NCI-H82 treated with DMSO at 0.1 percent for 48 hours (cell line): ENCODE measurements around the gene ESR1.
"Not testable (repeated sequence)": the region's sequence is repeated elsewhere in the genome, so short reads cannot be mapped to it uniquely, and the experiment has no call there.

Experiments used
- DNase-seq: peaks from one replicate; lab custom pipeline; 2025; ENCODE audit not compliant: unreplicated experiment; lab: John Stamatoyannopoulos, UW

ESR1 gene

DNA sequence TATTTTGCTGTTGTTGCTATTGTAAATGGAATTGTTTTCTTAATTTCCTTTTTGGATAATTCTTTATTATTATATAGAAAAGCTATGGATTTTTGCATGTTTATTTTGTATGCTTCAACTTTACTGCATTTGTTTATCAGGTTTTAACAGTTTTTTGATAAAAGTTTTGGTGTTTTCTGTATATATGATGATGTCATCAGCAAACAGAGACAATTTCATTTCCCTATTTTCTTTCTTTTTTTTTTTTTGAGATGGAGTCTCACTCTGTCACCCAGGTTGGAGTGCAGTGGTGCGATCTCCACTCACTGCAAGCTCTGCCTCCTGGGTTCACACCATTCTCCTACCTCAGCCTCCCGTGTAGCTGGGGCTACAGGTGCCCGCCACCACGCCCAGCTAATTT lies 156.9 kb downstream of the ESR1 start:
- DNase-seq: not testable (repeated sequence)

GRCh38 chr6:151974061-151974617 lies 166.7 kb downstream of the ESR1 start:
- DNase-seq: no peak

DNA sequence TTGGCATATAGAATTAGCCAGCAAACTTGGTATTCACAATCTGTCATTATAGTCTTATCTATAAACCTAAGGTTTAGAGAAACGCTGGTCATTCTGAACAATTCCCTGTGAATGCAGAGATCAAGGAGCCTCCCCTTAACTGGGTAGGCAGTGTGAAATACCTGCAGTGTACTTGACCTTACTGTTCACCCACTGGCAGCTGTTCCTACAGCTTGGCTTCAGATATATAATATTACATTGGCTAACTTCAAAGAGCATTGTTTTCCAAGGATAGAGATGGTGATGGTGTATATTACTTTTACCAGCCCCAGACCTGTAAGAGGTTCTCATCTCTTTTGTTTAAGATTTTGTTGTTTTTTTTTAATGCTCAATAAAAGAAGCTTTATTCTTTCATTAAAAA lies 168.3 kb downstream of the ESR1 start:
- DNase-seq: no peak

- peak; percentile 58 for DNase-seq
Measured at GRCh38 chr6:151988199-151988598, 180.7 kb downstream of the ESR1 start.

DNA sequence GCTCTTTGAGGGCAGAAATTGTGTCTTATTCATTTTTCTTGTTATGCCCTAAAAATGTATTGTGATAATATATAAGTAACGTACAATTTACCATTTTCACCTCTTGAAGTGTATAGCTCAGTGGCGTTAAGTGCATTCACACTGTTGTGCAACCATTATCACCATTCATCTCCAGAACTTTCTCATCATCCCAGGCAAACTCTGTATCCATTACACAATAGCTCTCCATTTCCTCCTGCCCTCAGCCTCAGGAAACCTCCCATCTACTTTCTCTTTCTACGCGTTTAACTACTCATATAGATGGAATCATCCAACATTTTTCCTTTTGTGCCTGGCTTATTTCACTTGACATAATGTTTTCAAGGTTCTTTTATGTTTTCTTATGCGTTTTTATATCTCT lies 184.6 kb downstream of the ESR1 start:
- no peak for DNase-seq

DNA sequence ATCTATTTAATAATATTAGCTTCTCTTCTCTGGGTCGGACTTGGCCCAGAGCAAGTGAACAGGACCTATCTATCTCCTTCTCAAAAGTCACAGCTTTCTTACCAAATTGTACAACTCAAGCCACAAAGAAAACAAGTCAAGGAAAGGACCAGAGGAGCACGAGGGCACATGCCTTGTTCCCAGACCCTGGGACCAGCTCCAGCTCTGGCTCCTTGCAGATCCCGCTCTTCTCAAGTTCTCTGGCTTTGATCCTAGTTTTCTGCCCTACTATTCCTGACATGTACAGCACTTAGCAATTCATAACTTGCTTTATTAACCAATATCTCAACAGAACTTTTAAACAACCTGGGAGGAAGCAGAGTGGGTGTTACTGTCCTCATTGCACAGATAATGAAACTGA lies 185.9 kb downstream of the ESR1 start:
- DNase-seq: no peak

GRCh38 chr6:151998784-151999183 lies 191.3 kb downstream of the ESR1 start:
- no peak for DNase-seq

DNA sequence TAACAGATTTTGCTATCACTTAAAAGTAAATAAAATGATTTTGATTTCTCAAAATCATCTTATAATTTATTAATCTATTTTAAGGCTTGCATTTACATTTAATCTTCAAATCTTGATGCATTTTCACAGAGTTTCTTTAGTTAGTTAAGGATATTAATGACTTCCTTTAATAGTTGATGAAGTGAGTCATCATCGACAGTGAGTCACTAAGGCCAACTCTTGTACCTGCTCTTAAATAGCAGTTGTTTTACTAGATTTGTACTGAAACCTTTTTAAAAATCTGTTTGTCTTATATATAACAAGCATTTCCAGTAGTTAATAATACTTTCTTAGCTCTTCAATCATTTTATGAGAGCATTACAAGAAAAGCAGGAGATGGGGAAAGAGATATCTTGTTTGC lies 191.7 kb downstream of the ESR1 start:
- no peak for DNase-seq

DNA sequence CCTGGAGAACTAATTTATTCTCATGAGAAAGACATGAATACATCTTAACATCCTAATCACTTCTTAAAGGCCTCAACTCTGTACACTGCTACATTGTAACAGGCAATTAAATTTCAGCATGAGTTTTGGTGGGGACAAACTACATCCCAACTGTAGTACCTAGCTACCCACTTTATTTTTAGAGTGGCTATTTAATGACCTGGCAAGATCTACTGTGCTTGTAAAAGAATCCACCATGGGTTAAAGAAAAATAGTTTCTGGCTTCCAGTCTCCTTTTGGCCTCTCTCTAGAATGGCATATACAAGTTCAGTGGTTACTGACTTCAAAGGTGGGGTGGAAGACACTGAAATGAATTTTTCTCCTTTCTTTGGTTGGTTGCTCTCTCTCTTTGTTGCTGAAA lies 193.9 kb downstream of the ESR1 start:
- no peak for DNase-seq

- no peak for DNase-seq
Measured at GRCh38 chr6:152002306-152002705, 194.8 kb downstream of the ESR1 start.

- no peak for DNase-seq
Measured at GRCh38 chr6:152004036-152004566, 196.6 kb downstream of the ESR1 start.

GRCh38 chr6:152004896-152005295 lies 197.4 kb downstream of the ESR1 start:
- DNase-seq: no peak

DNA sequence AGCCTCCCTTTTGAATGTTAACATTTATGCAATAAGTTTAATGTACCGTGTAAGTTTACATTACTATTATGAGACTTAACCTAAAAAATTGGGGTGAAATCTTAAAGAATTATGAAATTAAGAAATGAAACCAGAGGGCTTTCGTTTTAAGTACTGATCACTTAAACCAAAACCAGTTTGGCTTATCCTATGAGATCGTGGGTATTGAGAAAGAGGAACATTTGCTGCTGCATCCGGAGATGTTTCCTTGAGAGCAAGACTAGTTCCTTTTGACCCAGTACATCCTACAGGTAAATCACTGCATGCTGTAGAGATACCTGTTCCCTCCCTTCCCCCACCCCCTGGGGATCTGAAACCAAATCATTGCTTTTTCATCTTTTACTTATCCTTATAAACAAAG lies 201.3 kb downstream of the ESR1 start:
- no peak for DNase-seq

- DNase-seq: no peak
Measured at GRCh38 chr6:152012227-152012626, 204.7 kb downstream of the ESR1 start.

DNA sequence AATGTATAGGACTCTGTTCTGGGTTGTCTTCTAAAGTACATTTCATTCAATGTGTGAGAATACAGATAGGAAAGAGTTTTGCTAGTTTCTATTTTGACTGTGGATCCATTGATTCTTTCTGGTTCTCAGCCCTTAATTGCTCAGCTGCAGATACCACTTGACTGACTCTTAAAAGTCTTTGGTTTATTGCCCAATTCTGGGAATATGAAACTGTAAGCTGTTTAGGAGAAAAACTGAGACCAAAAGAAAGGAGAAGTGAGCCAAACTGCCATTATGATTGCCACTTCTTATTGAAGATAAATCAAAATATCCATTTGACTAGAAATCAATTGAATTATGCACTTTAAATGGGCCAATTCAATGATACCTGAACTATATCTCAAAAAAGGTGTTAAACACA lies 211.4 kb downstream of the ESR1 start:
- no peak for DNase-seq

- no peak for DNase-seq
Measured at GRCh38 chr6:152022303-152022702, 214.8 kb downstream of the ESR1 start.

DNA sequence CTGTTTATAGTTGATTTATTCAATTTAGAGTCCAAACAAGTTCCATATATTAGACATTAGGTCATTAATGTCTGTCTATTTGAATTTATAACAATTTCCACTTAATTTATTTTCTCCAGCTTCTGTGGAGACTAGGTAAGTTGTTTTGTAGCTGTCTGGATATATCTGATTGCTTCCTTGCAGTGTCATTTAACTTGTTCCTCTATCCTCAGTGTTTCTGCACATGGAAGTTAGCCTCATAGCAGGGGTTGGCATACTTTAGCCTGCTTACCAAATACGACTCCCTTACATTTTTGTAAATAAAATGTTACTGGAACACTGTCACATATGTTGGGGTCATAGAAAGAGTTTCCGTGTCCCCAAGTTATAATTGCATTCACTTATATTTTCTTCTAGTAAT lies 216.1 kb downstream of the ESR1 start:
- DNase-seq: no peak

GRCh38 chr6:152026291-152026690 lies 218.8 kb downstream of the ESR1 start:
- no peak for DNase-seq

- DNase-seq: not testable (repeated sequence)
Measured at GRCh38 chr6:152026744-152027143, 219.3 kb downstream of the ESR1 start.

GRCh38 chr6:152033765-152034164 lies 226.3 kb downstream of the ESR1 start:
- DNase-seq: not testable (repeated sequence)

DNA sequence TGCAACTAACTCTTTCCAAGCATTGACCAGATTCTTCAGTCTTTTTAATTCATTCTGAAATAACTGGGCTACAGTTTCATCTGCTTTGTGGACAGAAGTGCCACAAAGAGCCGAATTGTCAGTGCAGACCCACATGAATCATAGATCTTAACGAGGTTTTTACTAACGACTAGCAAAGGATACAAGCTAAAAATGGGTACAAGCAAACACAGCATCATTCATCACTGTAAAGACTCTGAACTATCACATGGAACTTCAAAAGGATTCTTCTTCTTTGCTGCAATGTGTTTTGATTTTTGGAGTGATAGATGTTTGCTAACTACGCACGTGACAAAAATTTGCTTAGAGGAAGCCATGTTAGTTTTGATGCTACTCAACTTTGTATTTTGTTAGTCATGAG lies 227.1 kb downstream of the ESR1 start:
- no peak for DNase-seq

DNA sequence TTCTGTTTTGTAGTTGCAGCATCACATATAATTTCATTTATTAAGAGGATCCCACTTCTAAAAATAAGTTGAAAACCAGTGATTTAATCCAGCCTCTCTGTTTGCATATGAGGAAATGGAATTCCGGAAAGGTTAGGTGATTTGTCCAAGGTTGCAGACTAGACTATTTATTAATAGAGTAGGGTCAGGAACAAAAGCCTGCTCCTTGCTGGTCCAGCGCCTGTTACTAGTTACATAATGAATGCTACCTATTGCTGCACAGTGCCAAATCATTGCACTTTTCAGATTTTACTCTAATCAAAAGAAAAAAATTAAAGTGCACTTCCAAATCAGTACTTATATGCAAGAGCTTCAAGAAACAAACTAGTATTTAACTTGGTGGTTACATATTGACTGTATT lies 238.6 kb downstream of the ESR1 start:
- no peak for DNase-seq

DNA sequence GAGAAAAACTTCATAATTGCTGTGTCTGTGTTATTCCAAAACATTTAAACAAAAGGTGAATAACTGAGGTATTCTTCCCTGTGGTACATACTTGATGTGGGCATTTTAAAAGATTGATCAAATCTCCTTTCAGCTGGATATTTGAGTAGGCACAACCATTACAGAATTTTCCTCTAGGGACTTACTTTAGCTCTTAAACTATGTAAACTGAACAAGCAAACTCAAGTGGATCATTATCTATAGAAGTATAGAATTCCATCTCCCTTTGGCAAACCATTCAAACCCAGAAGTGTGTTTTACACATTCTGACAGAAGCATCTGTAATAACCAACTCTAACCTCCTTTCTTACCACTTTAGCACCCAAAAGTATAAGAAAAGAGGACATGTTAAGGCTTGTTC lies 241.4 kb downstream of the ESR1 start:
- DNase-seq: no peak
